Lower leg skin (tissue), 3 donors: ENCODE results near the gene NCAPG2.

Source experiments
- CTCF ChIP-seq, 3 donors: fragments of 450-650 bp; IDR thresholded peaks; one replicate each; pipeline ENCODE4 v1.5.1; 2016; ENCODE audit warnings: antibody characterized with exemption in 3 of 3, mild to moderate bottlenecking in 3 of 3, moderate library complexity in 2 of 3
- POLR2A ChIP-seq, 2 donors: fragments of 450-650 bp; IDR thresholded peaks; one replicate each; pipeline ENCODE4 v1.6.1; 2016 to 2017; ENCODE audit warnings: antibody characterized with exemption in 2 of 2, mild to moderate bottlenecking in 1 of 2, moderate library complexity in 1 of 2

- TF ChIP-seq CTCF (IDR thresholded peaks at IDR 0.05) (no peak), POLR2A (IDR thresholded peaks at IDR 0.05) (no peak)
These were observed 28.3 kb downstream of the NCAPG2 start for GRCh38 chr7:158676171-158676840.
